ENCODE measurements around the gene VPS51. TPM values are rescaled to one million over a fixed set of nuclear protein-coding genes. Genes with fewer than 3 reads are reported as not detected.

The VPS51 gene
- total and polyA plus RNA-seq, 4 donors: 33.2 to 158 (median 83.9) TPM

- no peak for TF ChIP-seq REST (IDR thresholded peaks at IDR 0.05)
- TF ChIP-seq GABPA (IDR thresholded peaks at IDR 0.05 in 1 of 2, conservative IDR thresholded peaks at IDR 0.05 in 1 of 2): no peak
- no peak for TF ChIP-seq RXRA (IDR thresholded peaks at IDR 0.05)
These were observed 33.8 kb downstream of the VPS51 start (continued) for GRCh38 chr11:65129649-65130441.

- H3K27me3 ChIP-seq (ENCODE audit: control insufficient read depth in 4 of 4, insufficient read depth in 4 of 4, low read length in 3 of 4): no peaks in the 10 kb centered on the region
- no peak overlapping the region for H3K4me3 ChIP-seq (ENCODE audit: low read depth in 1 of 3, low read length in 3 of 3)
- H3K4me1 ChIP-seq (ENCODE audit: control insufficient read depth in 4 of 4, insufficient read depth in 4 of 4, low read length in 3 of 4): peaks cover 0 to 39% (median 28%) of the 10 kb centered on the region in 4 donors
- no peak overlapping the region for H3K27ac ChIP-seq (ENCODE audit: low read depth in 1 of 2, low read length in 2 of 2)
- peaks cover 43 to 71% (median 53%) of the 10 kb centered on the region in 4 donors for H3K36me3 ChIP-seq (ENCODE audit: control insufficient read depth in 4 of 4, insufficient read depth in 3 of 4, low read depth in 1 of 4, low read length in 3 of 4)
- 80% methylated on average over 19 of the region's 19 CpGs for WGBS
- DNase-seq (ENCODE audit: low spot score): no peak
- H3K9ac ChIP-seq (ENCODE audit: low read depth in 1 of 2, low read length in 2 of 2): no peak overlapping the region
- TF ChIP-seq EGR1 (IDR thresholded peaks at IDR 0.05; ENCODE audit: low read depth in 2 of 2) (no peak), REST (IDR thresholded peaks at IDR 0.05) (no peak)
- no peaks in the 10 kb centered on the region for H3K9me3 ChIP-seq (ENCODE audit: control insufficient read depth in 4 of 4, low read length in 3 of 4)
These were observed 34.8 kb downstream of the VPS51 start for GRCh38 chr11:65130631-65131416.

- Histone ChIP-seq H3K36me3 (ENCODE audit: control insufficient read depth in 4 of 4, insufficient read depth in 3 of 4, low read depth in 1 of 4, low read length in 3 of 4) (peaks cover 43 to 65% (median 50%) of the 10 kb centered on the region in 4 donors), H3K9ac (ENCODE audit: low read depth in 1 of 2, low read length in 2 of 2) (no peak overlapping the region), H3K9me3 (ENCODE audit: control insufficient read depth in 4 of 4, low read length in 3 of 4) (no peaks in the 10 kb centered on the region), H3K27me3 (ENCODE audit: control insufficient read depth in 4 of 4, insufficient read depth in 4 of 4, low read length in 3 of 4) (no peaks in the 10 kb centered on the region), H3K27ac (ENCODE audit: low read depth in 1 of 2, low read length in 2 of 2) (no peak overlapping the region), H3K4me1 (ENCODE audit: control insufficient read depth in 4 of 4, insufficient read depth in 4 of 4, low read length in 3 of 4) (peaks cover 0 to 45% (median 30%) of the 10 kb centered on the region in 4 donors), H3K4me3 (ENCODE audit: low read depth in 1 of 3, low read length in 3 of 3) (no peak overlapping the region)
- 83% methylated on average over 3 of the region's 3 CpGs for WGBS
- no peak for DNase-seq (ENCODE audit: low spot score)
- TF ChIP-seq ATF3 (IDR thresholded peaks at IDR 0.05) (no peak), JUND (IDR thresholded peaks at IDR 0.05) (no peak), REST (IDR thresholded peaks at IDR 0.05) (no peak), TAF1 (conservative IDR thresholded peaks at IDR 0.05) (no peak), SP1 (IDR thresholded peaks at IDR 0.05) (no peak), FOXA1 (IDR thresholded peaks at IDR 0.05) (no peak), HNF4A (conservative IDR thresholded peaks at IDR 0.05) (no peak), ZBTB33 (IDR thresholded peaks at IDR 0.05) (no peak), NR2F2 (IDR thresholded peaks at IDR 0.05) (no peak), RXRA (IDR thresholded peaks at IDR 0.05) (no peak), YY1 (IDR thresholded peaks at IDR 0.05) (no peak), MAX (IDR thresholded peaks at IDR 0.05) (no peak)
These were observed 35.4 kb downstream of the VPS51 start for GRCh38 chr11:65131417-65131776.

All from liver (tissue), 9 donors.